NCI-H128 (cell line): ENCODE measurements around the gene INHBC.
"Not testable (repeated sequence)": the region's sequence is repeated elsewhere in the genome, so short reads cannot be mapped to it uniquely, and the experiment has no call there.

Experiments used
- DNase-seq: peaks from one replicate; lab custom pipeline; 2025; ENCODE audit not compliant: unreplicated experiment; lab: John Stamatoyannopoulos, UW

The INHBC gene

DNA sequence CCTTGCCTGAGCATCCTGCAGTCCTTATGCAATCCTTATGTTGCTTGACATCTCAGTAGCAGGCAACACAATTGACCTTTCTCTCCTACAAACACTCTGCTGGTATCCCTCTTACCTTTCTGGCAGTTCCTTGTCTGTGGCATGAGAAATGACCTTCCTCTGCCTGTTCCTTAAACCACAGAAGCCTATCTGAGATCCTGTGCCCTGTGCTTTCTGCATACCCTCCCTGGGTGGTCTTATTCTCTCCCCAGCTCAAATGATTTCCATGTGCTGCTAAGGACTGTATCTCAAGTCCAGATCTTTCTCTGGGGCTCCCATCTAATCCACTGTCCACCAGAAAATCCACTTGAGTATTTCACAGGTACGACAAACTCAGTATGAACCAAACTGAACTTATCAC is 47.1 kb downstream of the INHBC start:
- DNase-seq = no peak

DNA sequence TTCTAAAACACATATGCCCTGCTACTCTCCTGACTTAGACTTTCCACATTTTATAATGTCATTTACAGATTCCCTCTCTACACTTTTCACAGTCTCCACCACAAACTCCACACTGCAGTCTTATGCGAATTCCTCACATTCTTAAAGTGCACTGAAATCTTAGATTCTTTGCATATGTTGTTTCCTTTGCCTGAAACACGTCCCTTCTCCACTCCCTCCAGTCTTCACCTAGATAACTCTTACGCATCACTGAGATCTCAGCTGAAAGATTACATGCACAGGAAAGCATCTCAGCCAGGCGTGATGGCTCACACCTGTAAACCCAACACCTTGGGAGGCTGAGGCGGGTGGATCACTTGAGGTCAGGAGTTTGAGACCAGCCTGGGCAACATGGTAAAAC is 48.9 kb downstream of the INHBC start:
- DNase-seq = no peak

DNA sequence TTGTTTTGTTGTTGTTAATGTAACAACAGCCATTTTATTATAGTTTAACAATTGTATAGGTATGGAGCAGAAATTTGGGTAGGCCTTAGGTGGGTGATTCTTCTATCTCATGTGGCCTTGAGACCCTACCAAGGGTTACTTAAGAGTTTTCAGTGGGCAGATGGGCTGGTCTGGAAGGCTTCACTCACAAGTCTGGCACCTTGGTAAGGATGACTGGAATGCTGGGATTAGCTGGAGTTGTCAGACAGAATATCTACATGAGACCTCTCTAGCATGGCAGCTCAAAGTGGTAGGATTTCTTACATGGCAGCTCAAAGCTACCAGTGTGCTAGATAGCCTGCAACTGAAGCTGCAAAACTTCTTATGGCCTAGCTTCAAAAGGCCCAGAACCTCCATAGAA is 51.1 kb downstream of the INHBC start:
- DNase-seq = no peak

DNA sequence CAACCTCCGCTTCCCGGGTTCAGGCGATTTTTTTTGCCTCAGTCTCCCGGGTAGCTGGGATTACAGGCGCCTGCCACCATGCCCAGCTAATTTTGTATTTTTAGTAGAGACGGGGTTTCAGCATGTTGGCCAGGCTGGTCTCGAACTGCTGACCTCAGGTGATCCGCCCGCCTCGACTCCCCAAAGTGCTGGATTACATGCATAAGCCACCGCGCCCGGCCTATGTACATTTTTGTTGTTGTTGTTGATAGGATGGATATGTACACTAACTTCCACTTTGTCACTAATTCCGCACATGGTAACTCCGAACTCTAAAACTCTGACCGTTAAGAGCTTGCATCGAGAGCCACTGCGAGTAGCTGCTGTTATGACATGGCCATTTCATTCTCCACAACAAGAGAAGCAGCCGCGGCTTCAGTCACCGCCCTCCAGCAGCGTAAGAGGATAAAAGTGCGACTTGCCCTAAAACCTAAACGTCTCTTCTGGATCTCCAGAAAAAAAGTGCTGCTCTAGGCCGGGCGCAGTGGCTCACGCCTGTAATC is 52.5 kb downstream of the INHBC start:
- DNase-seq = no peak

DNA sequence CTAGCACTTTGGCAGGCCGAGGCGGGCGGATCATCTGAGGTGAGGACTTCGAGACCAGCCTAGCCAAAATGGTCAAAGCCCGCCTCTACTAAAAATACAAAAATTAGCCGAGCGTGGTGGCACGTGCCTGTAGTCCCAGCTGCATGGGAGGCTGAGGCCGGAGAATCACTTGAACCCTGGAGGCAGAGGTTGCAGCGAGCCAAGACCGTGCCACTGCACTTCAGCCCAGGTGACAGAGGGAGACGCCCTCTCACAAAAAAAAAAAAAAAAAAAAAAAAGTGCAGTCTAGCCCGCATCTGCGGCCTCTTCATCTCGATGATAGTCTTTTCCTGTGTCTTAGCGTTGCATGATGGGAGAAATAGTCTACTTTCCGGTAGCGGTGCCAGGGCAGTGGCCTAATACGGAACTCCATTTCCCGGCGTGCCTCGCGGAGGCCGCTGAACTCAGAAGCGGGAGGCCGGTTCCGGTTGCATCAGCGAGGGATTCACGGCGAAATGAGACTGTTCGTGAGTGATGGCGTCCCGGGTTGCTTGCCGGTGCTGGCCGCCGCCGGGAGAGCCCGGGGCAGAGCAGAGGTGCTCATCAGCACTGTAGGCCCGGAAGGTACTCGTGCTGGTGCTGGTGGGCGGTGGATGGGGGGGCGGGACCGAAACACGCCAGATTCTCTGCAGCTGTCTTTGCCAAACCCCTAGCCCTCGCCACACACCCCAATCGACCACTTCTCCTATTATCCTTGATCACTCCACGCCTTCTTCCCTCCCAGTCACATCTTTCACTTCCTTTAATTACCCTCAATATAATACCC is 53.2 kb downstream of the INHBC start, which contains the start of gene MARS1:
TSS of gene MARS1 (plus strand) at position 472 of the 805 bp plus-strand sequence. CDS start at position 495, 23 bp downstream.
- DNase-seq = peak; percentile 93

DNA sequence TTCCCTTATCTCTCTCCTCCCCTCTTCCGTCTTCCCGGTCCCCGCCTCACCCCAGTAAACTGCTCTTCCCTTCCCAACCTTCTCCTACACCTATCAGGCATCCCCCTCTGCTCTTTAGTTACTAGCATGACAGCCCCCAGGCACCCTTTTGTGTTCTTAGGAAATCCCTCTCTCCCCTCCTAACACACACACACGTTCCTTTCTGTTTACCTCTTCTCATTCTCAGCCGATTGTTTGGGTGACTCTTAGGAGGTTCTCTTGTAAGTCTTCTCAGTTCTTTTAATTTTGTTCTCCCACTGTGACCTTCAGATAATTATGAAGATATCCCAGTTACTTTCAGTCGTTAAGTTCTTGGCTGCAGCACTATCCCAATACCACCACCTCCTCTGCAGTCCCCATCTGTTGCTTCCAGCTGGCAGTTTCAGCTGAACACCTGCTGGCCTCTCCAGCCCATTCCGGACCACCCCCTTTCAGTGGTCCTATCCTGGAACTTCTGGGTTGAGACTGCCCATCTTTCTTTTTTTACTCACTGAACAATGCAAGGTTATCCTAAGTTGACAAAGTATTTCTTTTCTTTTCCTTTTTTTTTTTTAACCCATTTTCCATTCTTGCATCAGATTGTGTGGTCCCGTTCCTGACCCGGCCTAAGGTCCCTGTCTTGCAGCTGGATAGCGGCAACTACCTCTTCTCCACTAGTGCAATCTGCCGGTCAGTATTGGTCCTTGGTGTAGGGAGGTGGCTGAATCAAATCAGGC is 54.0 kb downstream of the INHBC start:
- DNase-seq = no peak

DNA sequence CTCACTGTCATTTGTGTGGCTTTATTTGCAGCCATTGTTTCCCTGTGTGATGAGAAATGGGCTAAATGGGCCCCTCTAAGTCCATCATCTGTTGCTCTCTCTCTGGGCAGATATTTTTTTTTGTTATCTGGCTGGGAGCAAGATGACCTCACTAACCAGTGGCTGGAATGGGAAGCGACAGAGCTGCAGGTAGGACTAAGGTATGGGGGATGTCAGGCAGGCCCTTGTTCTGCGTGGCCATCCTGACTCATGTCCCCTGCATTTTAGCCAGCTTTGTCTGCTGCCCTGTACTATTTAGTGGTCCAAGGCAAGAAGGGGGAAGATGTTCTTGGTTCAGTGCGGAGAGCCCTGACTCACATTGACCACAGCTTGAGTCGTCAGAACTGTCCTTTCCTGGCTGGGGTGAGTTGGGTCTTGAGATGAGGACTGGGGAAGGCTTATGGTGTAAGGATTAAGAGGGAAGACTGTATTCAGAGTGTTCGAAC is 54.6 kb downstream of the INHBC start:
- DNase-seq = no peak

DNA sequence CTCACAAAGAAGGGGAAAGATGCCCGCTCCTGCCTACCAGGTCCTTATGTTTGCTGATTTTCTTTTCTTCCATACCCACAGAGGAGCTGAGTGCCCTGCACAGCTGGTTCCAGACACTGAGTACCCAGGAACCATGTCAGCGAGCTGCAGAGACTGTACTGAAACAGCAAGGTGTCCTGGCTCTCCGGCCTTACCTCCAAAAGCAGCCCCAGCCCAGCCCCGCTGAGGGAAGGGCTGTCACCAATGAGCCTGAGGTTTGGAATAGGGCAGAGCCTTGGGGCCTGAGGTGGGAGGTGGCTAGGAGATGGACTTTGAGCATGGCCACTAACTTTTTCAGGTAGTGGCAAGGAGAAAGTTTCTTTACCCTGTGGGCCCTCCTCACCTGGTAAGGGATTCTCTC is 55.5 kb downstream of the INHBC start:
- no peak for DNase-seq

DNA sequence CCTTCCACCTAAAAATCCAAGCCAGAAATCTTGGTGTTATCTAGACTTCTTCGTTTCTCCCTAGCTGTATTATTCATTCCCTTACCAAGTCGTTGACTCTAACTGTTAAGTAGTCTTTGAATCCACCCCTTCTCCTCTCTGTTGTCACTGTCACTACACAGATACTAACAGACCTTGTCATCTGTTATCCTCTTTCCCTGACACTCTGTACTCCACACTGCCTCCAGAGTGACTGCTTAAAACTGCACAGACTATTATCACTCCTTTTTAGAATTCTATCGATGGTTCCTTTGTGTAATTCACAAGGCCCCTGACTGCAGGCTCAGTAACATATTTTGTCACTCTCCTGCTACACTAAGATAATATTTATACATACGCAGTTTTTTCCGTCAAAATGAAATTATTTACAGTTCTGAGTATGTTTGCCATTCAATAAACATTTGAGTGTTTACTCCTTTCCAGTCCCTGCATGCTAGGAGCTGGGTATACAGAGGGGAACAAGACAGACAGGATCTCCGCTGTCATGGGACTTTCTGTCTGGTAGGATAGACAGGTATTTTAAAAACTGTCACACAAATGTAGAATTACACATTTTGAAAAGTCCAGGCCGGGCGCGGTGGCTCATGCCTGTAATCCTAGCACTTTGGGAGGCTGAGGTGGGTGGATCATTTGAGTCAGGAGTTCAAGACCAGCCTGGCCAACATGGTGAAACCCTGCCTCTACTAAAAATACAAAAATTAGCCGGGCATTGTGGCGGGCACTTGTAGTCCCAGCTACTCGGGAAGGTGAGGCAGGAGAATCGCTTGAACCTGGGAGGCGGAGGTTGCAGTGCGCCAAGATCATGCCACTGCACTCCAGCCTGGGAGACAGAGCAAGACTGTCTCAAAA is 57.1 kb downstream of the INHBC start:
- DNase-seq = no peak

DNA sequence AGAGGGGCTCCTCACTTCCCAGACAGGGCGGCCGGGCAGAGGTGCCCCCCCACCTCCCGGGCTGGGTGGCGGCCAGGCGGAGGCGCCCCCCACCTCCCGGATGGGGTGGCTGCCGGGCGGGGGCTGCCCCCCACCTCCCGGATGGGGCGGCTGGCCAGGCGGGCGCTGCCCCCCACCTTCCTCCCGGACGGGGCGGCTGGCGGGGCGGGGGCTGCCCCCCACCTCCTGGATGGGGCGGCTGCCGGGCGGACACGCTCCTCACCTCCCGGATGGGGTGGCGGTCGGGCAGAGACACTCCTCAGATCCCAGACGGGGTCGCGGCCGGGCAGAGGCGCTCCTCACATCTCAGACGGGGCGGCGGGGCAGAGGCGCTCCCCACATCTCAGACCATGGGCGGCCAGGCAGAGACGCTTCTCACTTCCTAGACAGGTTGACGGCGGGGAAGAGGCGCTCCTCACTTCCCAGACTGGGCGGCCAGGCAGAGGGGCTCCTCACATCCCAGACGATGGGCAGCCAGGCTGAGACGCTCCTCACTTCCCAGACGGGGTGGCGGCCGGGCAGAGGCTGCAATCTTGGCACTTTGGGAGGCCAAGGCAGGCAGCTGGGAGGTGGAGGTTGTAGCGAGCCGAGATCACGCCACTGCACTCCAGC is 60.6 kb downstream of the INHBC start:
- DNase-seq = not testable (repeated sequence)

DNA sequence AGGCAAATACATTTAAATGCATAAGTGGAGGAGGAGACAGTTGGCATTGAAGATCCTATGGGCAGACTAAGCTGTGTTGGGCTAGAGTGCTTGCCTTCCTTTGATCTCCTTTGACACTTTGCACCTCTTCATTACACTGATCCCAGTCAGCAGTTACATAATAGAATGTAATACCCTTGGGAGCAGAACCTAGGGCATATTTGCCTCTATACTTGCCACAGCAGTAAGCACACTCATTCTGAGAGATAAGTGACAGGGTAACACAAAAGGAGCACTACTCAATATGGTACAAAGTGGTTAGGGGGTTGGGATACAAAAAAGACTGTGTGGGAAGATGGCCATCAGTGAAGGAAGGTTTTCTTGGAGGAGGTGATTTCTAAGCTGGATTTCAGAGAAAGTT is 62.2 kb downstream of the INHBC start:
- DNase-seq = no peak

DNA sequence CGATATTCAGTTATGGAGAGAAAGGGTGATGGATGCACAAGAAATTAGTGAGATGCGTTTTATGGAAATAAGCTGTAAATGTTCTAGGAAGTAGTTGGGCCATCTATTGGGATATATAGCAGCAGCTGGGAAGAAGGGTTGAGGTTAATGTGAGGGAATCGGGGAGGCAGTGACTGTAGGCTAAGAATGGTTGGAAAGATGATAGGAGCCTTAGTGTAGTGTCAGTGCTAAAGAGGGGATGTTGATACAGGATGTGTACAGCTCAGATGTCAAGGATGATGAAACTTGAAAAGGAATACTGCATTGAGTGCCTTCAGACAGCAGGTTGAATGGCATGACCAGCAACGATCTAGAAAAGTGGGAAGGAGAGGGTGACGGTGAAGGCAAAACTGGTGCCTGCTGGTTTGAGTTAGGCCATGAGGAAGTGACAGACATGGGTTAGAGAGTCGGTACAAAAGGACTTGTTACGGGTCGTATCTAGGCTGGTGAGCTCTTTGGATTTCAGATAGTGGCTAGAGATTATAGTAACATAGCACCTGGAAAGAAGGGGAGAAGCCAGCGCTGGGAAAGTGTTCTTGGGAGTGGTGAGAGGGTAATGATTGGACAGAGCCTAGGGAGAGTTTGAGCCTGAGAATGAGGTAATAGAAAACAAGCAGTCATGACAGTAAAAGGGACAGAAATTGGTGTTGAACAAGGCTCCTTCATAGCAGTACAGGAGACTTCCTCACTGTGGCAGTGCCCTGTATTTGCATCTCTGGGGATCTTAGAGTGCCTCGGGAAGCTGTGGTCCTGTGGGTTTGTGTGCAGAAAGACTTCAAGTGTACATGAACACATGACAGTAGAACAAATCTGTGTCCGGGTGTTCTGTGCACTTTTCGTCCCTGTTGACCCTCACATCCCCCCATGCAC is 62.9 kb downstream of the INHBC start:
- DNase-seq = no peak

DNA sequence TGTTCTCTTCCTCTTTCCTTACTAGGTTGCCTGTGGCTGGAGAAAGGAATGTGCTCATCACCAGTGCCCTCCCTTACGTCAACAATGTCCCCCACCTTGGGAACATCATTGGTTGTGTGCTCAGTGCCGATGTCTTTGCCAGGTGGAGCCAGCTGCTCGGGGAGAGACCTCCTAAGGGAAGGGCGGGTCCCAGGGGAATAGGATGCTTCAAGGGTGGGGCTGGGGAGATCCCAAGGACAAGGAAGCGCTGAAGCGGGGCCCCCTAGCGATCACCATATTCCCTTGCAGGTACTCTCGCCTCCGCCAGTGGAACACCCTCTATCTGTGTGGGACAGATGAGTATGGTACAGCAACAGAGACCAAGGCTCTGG is 63.5 kb downstream of the INHBC start:
- no peak for DNase-seq

DNA sequence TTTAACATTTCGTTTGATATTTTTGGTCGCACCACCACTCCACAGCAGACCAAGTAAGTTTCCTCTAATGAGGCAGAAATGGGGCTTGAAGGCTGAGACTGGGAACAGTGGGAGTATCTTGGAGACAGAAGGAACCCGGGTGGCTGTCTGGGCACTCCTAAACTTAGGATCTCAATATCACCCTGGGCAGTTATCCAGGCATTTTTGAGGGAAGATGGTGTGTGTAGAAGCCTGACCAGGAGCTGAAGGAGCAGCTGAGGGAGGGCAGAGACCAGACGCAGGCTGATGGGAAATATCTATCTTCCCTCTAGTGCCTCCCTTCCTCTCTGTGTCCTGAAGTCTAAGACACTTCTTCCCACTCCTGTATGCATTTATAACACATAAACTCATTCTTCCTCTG is 64.0 kb downstream of the INHBC start:
- no peak for DNase-seq

DNA sequence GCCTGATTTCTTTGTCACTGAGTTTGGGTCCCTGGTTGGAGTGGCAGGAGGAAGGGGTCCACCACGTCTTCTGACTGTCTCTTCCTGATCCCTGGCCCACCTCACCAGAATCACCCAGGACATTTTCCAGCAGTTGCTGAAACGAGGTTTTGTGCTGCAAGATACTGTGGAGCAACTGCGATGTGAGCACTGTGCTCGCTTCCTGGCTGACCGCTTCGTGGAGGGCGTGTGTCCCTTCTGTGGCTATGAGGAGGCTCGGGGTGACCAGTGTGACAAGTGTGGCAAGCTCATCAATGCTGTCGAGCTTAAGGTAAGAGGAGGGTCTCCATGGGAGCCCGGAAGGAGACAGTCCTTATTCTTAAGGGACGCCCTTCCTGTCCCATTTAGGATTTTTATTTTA is 65.6 kb downstream of the INHBC start:
- no peak for DNase-seq
